GM21576 (cell line): ENCODE data around the gene MTMR6.
"Not testable (repeated sequence)": the region's sequence is repeated elsewhere in the genome, so short reads cannot be mapped to it uniquely, and the experiment has no call there.

Source experiments
- ATAC-seq: cut with Tn5 transposase; IDR thresholded peaks from one replicate; pipeline ENCODE4 v1.9.1; 2021; ENCODE audit warnings: mild to moderate bottlenecking, moderate library complexity; ENCODE audit not compliant: unreplicated experiment

MTMR6 gene

DNA sequence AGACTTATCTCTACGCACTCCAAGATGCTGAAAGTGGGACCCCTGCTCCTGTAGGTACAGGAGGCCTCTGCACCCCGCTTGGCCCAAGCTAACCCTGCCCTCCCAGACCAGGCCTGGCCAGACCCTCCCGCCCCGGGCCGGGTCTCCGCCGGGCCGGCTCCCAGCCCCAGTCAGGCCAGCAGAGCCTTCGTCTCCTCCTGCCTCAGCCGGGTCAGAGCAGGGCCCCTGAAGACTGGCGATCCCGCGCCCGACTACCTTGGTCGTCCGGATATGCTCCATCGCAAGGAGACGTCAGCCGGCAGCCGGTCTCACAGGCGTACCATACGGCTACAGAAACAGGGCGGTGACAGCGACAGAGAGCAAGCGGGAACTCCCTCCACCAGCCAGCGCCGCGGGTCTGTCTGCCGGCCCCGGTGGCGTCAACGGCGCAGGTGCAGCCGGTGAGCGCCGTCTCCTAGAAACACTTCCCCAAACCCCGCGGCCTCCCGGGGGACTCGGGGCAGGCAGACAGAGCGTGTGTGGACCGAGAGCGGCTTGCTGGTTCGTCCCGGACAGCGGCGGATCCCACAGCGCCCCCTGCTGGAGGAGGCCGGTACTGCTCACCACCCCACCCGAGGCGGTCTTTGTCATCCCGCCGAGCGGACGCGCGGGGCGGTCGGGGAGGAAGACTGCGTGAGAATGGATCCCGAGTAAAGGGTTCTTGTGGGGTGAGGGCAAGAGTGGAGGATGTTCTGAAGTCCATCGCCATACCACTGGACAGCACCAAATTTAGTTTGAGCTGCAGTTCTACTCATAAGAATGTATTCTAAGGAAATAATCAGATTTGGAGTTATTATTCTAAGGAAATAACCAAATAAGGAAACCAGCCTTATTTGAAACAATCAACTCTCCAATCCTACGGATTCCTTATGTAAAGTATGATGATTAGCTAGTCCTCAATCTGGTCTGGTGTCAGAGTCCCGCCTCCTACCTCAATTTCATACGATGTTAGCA lies at the start of gene MTMR6:
Gene MTMR6, minus strand, starts transcription at position 520 of the 993 bp plus-strand sequence. Its CDS starts 241 bp downstream, at position 279.
- peak; percentile 94 for ATAC-seq

- ATAC-seq, result no peak
Observed at GRCh38 chr13:25335856-25336255, 48.6 kb upstream of the MTMR6 start.

DNA sequence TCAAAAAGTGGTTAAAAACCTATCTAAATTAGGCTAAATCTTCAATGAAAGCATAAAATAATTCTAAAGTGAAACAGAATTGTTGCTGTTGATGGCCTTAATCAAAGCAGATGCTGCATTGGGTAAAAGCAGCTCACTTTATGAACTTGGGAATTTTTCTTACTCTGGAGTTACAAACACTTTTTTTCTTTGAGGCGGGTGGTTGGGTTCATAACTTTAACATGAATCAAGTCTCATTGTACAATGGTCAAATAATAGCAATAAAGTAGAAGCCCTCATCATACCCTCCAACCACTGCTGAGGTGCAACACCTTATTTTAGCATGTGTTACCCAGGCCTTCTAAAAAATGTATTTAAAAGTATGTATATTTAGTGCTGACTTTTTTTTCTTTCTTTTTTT lies 43.3 kb upstream of the MTMR6 start:
- no peak for ATAC-seq

DNA sequence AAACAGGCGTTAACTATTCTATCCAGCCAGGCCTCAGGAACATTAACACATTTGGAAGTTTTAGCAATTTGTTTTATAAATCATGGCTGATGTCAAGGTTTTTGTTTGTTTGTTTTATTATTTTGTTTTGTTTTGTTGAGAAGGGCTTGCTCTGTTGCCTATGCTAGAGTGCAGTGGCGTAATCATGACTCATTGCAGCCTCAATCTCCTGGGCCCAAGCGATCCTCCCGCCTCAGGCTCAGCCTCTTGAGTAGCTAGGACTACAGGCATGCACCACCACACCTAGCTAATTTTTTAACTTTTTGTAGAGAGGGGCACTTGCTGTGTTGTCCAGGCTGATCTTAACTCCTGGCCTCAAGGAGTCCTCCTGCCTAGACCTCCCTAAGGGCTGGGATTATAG lies 42.4 kb upstream of the MTMR6 start:
- no peak for ATAC-seq

GRCh38 chr13:25324100-25324499 lies 36.8 kb upstream of the MTMR6 start:
- no peak for ATAC-seq

GRCh38 chr13:25319771-25320170 lies 32.5 kb upstream of the MTMR6 start:
- ATAC-seq, result no peak

- not testable (repeated sequence) for ATAC-seq
Observed at GRCh38 chr13:25318946-25319345, 31.7 kb upstream of the MTMR6 start.

DNA sequence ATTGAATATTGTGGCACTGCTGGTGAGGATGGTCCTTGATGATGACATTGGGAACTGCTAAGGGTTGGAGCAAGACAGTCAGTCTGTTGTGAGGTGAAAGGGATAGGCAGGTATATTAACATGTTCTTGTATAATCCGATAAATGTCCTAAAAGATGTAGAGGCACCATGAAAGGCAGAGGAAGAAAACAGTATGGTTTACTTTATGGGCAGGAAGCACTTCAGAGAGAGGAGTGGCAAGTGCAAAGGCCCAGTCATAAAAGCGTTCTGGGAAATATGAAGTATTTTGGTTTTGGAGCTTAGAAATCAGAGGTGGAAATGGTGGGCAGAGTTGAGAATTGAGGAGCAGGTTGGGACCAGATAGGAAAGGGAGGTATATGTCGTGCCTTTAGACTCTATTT lies 23.6 kb upstream of the MTMR6 start:
- ATAC-seq, result no peak

GRCh38 chr13:25306671-25307464 lies 19.6 kb upstream of the MTMR6 start:
- ATAC-seq, result no peak

GRCh38 chr13:25302121-25302520 lies 14.8 kb upstream of the MTMR6 start:
- ATAC-seq, result no peak

DNA sequence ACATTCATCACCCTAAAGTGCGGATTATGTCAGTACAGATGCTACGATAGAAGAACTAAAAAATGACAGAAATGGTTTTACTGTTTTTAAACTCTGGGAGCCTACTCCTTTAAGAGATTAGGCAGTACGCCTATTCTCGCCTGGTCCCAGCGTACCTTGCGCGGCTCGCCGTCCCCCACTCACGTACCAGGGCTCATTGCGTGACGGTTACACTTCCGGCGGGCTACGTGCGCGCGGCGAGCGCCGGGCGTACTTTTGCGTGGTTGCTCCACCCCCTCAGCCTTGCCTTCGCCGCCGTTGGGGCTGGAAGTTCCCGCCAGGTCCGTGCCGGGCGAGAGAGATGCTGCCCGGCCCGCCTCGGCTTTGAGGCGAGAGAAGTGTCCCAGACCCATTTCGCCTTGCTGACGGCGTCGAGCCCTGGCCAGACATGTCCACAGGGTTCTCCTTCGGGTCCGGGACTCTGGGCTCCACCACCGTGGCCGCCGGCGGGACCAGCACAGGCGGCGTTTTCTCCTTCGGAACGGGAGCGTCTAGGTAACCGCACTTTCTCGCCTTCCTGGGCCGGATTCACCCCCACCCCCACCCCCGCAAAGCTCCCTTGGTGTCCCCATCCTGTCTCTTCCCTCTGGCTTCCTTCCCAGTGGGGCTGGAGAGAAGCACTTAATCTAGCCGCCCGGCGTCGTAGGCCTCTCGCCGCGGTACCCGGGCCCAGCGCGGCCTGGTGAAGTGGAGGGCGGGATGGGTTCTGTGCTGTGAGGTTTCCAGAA lies 14.2 kb upstream of the MTMR6 start, which contains the start of gene NUP58:
Gene NUP58, plus strand, starts transcription at position 279 of the 767 bp plus-strand sequence. Its CDS starts 149 bp downstream, at position 428.
- ATAC-seq, result peak; percentile 98

DNA sequence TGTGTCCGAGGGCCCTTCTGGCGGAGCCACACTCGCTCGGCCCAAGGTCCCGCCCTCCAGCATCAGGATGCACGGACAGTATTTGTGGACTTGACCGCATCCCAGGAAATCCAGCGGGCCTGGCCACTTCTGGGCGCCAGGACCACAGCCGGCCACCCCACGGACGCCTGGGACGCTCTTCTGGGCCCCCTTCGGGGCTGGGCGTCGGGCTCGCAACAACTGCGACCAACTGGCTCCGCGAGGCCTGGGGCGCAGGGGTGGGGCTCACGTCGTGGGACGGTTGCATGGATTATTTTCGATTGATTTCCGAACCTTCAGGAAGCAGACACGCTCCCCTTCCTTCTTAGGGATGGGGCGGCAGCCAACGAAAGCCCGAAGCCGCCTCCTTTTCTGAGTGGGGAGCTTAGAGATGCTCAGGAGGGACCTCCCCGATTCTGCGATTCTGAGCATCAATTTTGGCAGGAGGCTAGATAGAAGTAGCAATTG lies 13.6 kb upstream of the MTMR6 start:
- ATAC-seq, result no peak

GRCh38 chr13:25295701-25296100 lies 8.4 kb upstream of the MTMR6 start:
- no peak for ATAC-seq

GRCh38 chr13:25295228-25295627 lies 7.9 kb upstream of the MTMR6 start:
- ATAC-seq, result no peak

DNA sequence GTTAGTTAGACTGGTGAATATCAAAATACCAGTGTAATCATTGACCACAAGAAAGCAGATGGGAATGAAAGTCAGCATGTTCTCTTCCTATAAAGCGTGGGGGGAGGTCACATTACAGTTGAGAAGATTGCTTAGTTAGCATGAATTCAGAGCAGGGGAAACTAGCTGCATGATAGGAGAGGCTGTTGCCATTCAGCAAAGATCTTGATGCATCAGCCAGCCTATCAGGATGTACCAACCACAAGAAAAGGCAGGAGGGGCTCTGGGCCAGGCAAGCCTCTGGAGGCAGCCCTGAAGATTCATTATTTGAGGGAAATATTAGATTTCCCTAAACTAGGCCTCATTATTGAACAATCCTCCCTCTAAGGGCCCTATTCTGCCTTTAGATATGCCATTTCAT lies 5.0 kb upstream of the MTMR6 start:
- no peak for ATAC-seq

DNA sequence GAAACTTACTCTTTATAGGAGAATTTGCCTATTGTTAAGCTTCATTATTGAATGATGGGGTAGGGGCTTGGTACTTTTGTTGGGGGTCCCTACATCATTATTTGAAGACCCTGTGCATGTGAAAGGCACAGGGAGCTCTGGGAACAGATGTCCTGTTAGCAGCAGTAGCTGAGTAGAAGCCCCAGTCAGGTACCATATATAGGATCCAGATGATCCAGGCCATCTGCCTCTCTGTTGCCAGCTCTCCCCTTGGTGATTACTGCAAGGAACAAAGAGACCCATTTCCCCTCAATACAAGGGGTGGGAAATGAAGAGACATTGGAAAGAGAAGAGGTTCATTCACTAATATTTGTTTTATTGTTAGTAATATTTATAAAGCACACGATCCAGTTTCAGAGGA lies 4.4 kb upstream of the MTMR6 start:
- ATAC-seq, result no peak

- ATAC-seq, result no peak
Observed at GRCh38 chr13:25288966-25289365, 1.7 kb upstream of the MTMR6 start.

DNA sequence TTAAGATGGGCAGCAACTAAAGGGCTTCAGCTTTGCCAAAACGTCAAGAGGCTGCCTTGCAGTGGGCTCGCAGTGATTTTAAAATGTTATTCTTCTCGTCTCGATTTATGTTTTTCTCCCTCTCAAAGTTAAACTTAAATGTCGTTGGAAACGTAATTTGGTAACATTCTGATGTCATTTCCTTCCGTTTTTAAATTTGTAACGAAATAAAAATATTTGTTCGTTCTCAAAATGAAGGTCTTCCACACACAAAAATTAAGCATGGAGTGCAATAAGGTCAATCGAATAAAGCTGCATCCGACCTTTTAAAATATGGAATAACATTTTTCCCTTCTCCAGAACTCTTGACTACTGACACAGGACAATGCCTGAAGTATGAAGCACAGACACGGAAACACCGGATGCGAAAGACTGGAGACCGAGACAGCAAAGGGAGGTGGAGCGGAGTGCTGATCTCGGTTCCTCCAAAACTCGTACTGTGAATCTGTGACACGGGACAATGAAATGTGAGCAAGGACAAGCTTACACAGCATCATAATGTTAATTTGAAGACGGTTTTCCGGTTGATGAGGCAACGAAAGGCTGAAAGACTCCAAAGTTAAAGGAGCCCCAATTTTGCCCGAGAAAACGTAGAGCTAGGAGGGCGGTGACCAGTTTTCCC lies 850 bp downstream of the MTMR6 start:
- ATAC-seq, result peak; percentile 23

DNA sequence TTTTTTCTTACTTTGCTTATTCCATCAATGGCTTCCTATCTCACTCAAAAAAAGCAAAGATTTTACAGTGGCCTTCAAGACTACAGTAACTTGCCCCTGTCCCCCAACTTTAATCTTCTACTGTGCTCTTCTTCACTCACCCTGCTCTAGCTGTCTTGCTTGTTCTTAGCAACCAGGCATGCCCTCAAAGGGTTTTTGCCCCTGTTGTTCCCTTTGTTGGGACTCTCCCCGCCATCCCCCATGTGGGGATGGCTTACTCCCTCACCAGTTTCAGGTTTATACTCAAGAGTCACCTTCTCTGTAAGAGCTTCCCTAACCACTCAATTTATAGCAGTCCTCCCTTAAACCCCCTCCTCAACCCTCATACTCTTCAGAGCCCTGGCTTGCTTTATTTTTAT lies 5.4 kb downstream of the MTMR6 start:
- peak; percentile 18 for ATAC-seq
